ENCODE measurements around the gene DBNDD2.

Gene DBNDD2

DNA sequence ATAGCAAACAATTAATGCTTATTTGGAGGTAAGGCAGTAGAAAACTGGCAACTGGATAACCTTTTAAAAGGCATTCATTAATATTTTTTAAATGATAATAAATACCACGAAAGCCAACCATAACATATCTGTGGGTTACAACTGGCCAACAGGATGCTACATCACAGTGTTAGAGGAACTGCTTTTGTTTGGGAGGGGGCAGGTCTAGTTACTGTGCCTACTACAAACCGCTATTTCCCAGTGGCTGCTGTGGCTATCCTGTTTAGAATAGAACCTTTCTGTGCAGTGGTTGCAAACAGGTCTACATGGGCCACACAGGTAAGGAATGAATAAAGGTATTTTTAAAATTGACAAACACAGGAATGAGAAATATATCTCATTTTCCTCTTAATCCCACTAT is 8.8 kb downstream of the DBNDD2 start:
- H3K4me3 Mint-ChIP-seq, result peak overlapping the region; percentile 93
- DNase-seq (ENCODE audit: low spot score in 2 of 2) (no peak), ATAC-seq (ENCODE audit: low read depth) (no peak)
- peaks cover 22% of the 10 kb centered on the region for H3K36me3 Mint-ChIP-seq
- H3K4me1 Mint-ChIP-seq, result peaks cover 35% of the 10 kb centered on the region
- H3K9me3 Mint-ChIP-seq, result no peaks in the 10 kb centered on the region
- no peaks in the 10 kb centered on the region for H3K27me3 Mint-ChIP-seq
- H3K27ac Mint-ChIP-seq, result peak overlapping the region; percentile 96

- H3K4me1 Mint-ChIP-seq, result peaks cover 35% of the 10 kb centered on the region
- peak overlapping the region; percentile 96 for H3K27ac Mint-ChIP-seq
- DNase-seq (ENCODE audit: low spot score in 2 of 2) (peak in 1 of 2 donors; percentile 62), ATAC-seq (ENCODE audit: low read depth) (peak; percentile 69)
- H3K4me3 Mint-ChIP-seq, result peak overlapping the region; percentile 70
- peaks cover 32% of the 10 kb centered on the region for H3K36me3 Mint-ChIP-seq
- H3K27me3 Mint-ChIP-seq, result no peaks in the 10 kb centered on the region
- H3K9me3 Mint-ChIP-seq, result no peaks in the 10 kb centered on the region
These were observed 11.4 kb downstream of the DBNDD2 start for GRCh38 chr20:45419188-45420091.

- peaks cover 33% of the 10 kb centered on the region for H3K4me1 Mint-ChIP-seq
- H3K9me3 Mint-ChIP-seq, result no peaks in the 10 kb centered on the region
- H3K27ac Mint-ChIP-seq, result peak overlapping the region; percentile 96
- DNase-seq (ENCODE audit: low spot score in 2 of 2) (no peak), ATAC-seq (ENCODE audit: low read depth) (no peak)
- no peak overlapping the region for H3K4me3 Mint-ChIP-seq
- no peaks in the 10 kb centered on the region for H3K27me3 Mint-ChIP-seq
- H3K36me3 Mint-ChIP-seq, result peaks cover 33% of the 10 kb centered on the region
These were observed 12.0 kb downstream of the DBNDD2 start for GRCh38 chr20:45420125-45420524.

DNA sequence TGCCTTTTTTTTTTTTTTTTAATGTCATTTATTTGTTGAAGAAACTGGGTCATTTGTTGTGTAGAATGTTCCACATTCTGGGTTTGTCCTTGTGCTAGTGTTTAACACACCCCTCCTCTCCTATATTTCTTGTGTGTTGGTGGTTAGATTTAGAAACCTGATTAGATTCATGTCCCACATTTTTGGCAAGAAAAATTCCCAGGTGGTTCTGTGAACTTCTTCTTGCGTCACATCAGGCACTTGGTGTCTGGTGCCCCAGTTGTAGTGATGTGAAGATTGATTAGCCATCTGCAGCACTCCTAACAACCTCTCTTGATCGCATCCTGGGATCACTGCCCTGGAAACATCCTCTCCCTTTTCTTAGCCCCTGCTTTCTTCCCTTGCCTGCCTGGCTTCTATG is 15.6 kb downstream of the DBNDD2 start:
- H3K9me3 Mint-ChIP-seq, result no peaks in the 10 kb centered on the region
- ATAC-seq (ENCODE audit: low read depth) (no peak), DNase-seq (ENCODE audit: low spot score in 2 of 2) (no peak)
- no peak overlapping the region for H3K4me3 Mint-ChIP-seq
- H3K27me3 Mint-ChIP-seq, result no peaks in the 10 kb centered on the region
- peak overlapping the region; percentile 42 for H3K27ac Mint-ChIP-seq
- H3K36me3 Mint-ChIP-seq, result peaks cover 39% of the 10 kb centered on the region
- H3K4me1 Mint-ChIP-seq, result peaks cover 16% of the 10 kb centered on the region

GRCh38 chr20:45425561-45425960 is 17.5 kb downstream of the DBNDD2 start:
- Mint-ChIP-seq H3K27me3 (no peaks in the 10 kb centered on the region), H3K36me3 (peaks cover 27% of the 10 kb centered on the region), H3K4me1 (peaks cover 2% of the 10 kb centered on the region), H3K9me3 (no peaks in the 10 kb centered on the region), H3K27ac (peak overlapping the region; percentile 79), H3K4me3 (no peak overlapping the region)
- DNase-seq (ENCODE audit: low spot score in 2 of 2), result no peak
- no peak for ATAC-seq (ENCODE audit: low read depth)

DNA sequence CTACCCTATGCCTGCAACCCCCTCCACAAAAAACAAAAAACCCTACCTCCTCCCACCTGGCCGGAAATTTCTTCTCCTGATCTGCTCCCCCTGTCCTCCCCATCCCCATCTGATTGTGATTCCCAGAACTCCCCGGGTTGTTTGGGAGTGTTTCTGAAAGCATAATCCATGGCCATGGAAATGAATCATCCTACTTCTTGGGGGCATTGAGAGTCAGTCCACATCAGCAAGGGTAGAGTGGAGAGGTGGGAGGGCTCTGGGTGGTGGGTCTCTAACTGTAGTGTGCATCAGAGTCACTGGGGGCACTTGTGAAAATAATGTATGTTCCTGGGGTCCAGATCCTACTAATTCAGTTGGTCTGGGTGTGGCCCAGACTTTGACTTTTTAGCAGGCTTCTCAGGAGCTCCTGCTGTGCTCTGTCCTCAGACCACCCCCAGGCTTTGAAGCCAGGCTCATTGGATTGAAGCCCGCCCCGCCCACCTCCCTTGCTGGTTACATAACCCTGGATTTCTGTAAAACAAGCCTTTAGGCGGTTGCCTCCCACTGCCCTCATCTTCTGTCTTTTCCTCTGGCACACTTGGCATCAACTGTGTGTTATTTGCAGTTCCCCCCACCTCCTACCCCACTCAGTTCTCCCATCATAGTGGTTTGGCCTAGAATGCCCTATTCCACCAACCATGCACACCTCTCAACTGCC is 18.4 kb downstream of the DBNDD2 start:
- no peak for DNase-seq (ENCODE audit: low spot score in 2 of 2)
- H3K36me3 Mint-ChIP-seq, result peaks cover 25% of the 10 kb centered on the region
- H3K27ac Mint-ChIP-seq, result no peak overlapping the region
- no peak overlapping the region for H3K4me3 Mint-ChIP-seq
- H3K27me3 Mint-ChIP-seq, result no peaks in the 10 kb centered on the region
- peaks cover 5% of the 10 kb centered on the region for H3K4me1 Mint-ChIP-seq
- peaks cover 2% of the 10 kb centered on the region for H3K9me3 Mint-ChIP-seq
- ATAC-seq (ENCODE audit: low read depth), result no peak

DNA sequence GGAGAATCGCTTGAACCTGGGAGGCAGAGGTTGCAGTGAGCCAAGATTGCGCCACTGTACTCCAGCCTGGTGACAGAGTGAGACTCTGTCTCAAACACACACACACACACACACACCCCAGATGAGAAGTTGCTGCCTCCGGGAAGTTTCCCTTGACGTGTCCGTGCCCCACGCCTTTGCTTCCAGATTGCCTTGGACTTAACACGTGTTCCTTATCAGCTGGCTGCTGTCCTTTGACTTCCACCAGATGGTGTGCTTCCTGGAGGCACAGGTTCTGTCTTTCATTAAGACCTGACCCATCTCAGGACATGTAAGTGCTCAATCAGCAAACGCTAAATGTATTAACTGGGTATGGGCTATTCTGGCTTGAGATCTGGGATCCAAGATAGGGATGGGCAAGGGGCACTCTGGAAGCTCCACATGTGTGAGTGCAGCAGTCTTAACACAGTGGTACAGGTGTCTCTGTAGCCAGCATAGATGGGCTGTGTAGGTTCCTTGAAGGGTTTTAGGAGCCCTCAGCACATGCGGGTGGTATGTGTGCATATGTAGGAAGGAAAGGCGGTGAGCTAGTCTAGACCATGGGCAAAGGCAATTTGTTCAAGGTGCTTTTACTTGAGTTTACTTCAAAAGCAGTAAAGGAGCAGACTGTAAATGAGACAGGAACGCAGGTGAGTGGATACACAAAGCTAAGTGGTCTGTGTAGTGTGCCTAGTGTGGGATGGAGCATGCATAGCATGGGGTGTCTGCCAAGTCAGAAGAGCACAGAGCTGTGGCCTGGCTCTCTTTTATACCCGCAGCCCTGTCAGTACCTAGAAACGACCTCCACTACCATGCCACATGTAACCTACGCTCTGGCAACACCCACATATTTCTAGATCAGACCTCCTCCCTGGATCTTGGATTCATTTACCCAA is 19.4 kb downstream of the DBNDD2 start:
- H3K9me3 Mint-ChIP-seq, result peaks cover 2% of the 10 kb centered on the region
- H3K36me3 Mint-ChIP-seq, result peaks cover 23% of the 10 kb centered on the region
- H3K4me1 Mint-ChIP-seq, result peaks cover 9% of the 10 kb centered on the region
- H3K27me3 Mint-ChIP-seq, result no peaks in the 10 kb centered on the region
- no peak for DNase-seq (ENCODE audit: low spot score in 2 of 2)
- H3K27ac Mint-ChIP-seq, result peak overlapping the region; percentile 0
- no peak for ATAC-seq (ENCODE audit: low read depth)
- no peak overlapping the region for H3K4me3 Mint-ChIP-seq

GRCh38 chr20:45429618-45430017 is 21.5 kb downstream of the DBNDD2 start:
- H3K9me3 Mint-ChIP-seq, result peaks cover 2% of the 10 kb centered on the region
- no peak for ATAC-seq (ENCODE audit: low read depth)
- H3K4me3 Mint-ChIP-seq, result no peak overlapping the region
- no peak for DNase-seq (ENCODE audit: low spot score in 2 of 2)
- no peak overlapping the region for H3K27ac Mint-ChIP-seq
- H3K27me3 Mint-ChIP-seq, result no peaks in the 10 kb centered on the region
- H3K36me3 Mint-ChIP-seq, result peaks cover 13% of the 10 kb centered on the region
- peaks cover 10% of the 10 kb centered on the region for H3K4me1 Mint-ChIP-seq

- Mint-ChIP-seq H3K36me3 (peaks cover 4% of the 10 kb centered on the region), H3K4me3 (no peak overlapping the region), H3K27ac (peak overlapping the region; percentile 38), H3K27me3 (no peaks in the 10 kb centered on the region), H3K4me1 (peaks cover 15% of the 10 kb centered on the region), H3K9me3 (peaks cover 2% of the 10 kb centered on the region)
- DNase-seq (ENCODE audit: low spot score in 2 of 2), result peak; percentile 46 to 64
- peak; percentile 90 for ATAC-seq (ENCODE audit: low read depth)
These were observed 24.2 kb downstream of the DBNDD2 start for GRCh38 chr20:45432294-45432693.

GRCh38 chr20:45433316-45433715 is 25.2 kb downstream of the DBNDD2 start:
- H3K27ac Mint-ChIP-seq, result no peak overlapping the region
- DNase-seq (ENCODE audit: low spot score in 2 of 2) (no peak), ATAC-seq (ENCODE audit: low read depth) (no peak)
- H3K4me1 Mint-ChIP-seq, result peaks cover 15% of the 10 kb centered on the region
- H3K4me3 Mint-ChIP-seq, result no peak overlapping the region
- H3K36me3 Mint-ChIP-seq, result peaks cover 4% of the 10 kb centered on the region
- H3K27me3 Mint-ChIP-seq, result no peaks in the 10 kb centered on the region
- H3K9me3 Mint-ChIP-seq, result peaks cover 2% of the 10 kb centered on the region

DNA sequence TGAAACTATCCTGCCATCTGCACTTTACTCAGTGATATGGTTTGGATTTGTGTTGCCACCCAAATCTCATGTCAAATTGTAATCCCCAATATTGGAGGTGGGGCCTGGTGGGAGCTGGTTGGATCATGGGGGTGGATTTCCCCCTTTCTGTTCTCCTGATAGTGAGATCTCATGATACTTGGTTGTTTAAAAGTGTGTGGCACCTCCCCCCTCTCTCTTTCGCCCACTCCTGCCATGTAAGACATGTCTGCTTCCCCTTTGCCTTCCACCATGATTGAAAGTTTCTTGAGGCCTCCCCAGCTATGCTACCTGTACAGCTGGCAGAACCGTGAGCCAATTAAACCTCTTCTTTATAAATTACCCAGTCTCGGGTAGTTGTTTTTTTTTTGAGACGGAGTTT is 25.9 kb downstream of the DBNDD2 start:
- H3K27me3 Mint-ChIP-seq, result no peaks in the 10 kb centered on the region
- H3K4me3 Mint-ChIP-seq, result no peak overlapping the region
- H3K27ac Mint-ChIP-seq, result no peak overlapping the region
- ATAC-seq (ENCODE audit: low read depth) (no peak), DNase-seq (ENCODE audit: low spot score in 2 of 2) (no peak)
- H3K36me3 Mint-ChIP-seq, result peaks cover 4% of the 10 kb centered on the region
- peaks cover 15% of the 10 kb centered on the region for H3K4me1 Mint-ChIP-seq
- peaks cover 2% of the 10 kb centered on the region for H3K9me3 Mint-ChIP-seq

DNA sequence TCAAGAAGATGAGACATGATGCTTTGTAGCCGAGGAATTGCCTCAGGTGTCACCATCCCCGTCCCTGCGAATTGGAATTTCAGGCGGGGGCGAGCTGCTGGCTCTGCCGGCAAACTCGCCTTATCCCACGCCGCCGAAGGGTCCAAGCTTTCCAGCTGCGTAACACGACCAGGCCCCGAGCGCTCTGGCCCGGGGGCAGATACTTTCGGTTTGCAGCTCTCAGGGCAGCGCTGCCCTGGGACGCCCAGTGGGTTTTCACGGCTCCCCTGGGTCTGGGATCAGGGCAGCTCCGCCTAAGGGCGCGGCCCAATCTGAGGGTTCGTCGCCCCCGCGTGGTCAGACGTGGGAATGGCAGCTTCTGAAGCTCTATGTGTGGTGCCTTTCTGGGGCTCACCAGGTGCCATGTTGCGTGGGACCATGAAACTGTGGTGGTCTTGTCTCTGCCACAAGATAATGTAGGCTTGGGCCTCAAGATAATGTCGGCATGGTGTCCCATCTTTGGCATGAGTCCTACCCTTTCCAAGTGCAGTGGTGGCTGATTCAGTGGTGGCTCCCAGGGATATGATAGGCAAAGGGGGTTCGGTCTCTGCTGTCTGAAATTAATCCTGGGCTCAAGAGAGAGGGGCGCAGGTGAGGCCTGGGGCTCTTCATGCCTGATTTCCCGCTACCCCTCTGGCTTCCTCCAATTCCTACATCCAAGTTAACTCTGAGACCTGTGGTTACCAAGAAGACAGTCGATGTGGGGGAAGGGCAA is 28.8 kb downstream of the DBNDD2 start:
- peak; percentile 86 to 92 for DNase-seq (ENCODE audit: low spot score in 2 of 2)
- Mint-ChIP-seq H3K4me1 (peaks cover 12% of the 10 kb centered on the region), H3K27ac (no peak overlapping the region), H3K27me3 (no peaks in the 10 kb centered on the region), H3K36me3 (no peaks in the 10 kb centered on the region), H3K4me3 (peak overlapping the region; percentile 80), H3K9me3 (no peaks in the 10 kb centered on the region)
- peak; percentile 72 for ATAC-seq (ENCODE audit: low read depth)

DNA sequence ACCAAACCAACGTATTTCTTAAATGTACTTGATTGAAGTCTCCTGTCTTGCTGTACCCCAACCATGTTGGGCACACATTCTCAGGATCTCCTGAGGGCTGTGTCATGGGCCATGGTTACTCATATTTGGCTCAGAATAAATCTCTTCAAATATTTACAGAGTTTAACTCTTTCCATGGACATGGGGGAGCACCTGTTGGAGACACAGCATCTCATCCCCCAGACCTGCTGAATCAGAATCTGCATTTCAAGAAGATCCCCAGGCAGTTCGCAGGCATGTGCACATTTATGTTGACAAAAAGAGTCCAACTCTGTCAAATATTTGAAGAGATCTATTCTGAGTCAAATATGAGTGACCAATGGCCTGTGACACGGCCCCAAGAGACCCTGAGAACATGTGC is 32.3 kb downstream of the DBNDD2 start:
- Mint-ChIP-seq H3K4me3 (no peak overlapping the region), H3K36me3 (no peaks in the 10 kb centered on the region), H3K4me1 (peaks cover 7% of the 10 kb centered on the region), H3K27ac (no peak overlapping the region), H3K9me3 (no peaks in the 10 kb centered on the region), H3K27me3 (peaks cover under 1% of the 10 kb centered on the region)
- DNase-seq (ENCODE audit: low spot score in 2 of 2) (no peak), ATAC-seq (ENCODE audit: low read depth) (no peak)
